HG02870 (cell line): ENCODE data around the gene A1BG.
A peak's percentile ranks its signal among the peaks of the same experiment; 100 is the strongest.
"Not testable (repeated sequence)": the region's sequence is repeated elsewhere in the genome, so short reads cannot be mapped to it uniquely, and the experiment has no call there.

ENCODE experiments used
- ATAC-seq: cut with Tn5 transposase; IDR thresholded peaks from one replicate; pipeline ENCODE4 v1.9.1; 2021; ENCODE audit warnings: mild to moderate bottlenecking, moderate library complexity; ENCODE audit not compliant: unreplicated experiment

A1BG gene

DNA sequence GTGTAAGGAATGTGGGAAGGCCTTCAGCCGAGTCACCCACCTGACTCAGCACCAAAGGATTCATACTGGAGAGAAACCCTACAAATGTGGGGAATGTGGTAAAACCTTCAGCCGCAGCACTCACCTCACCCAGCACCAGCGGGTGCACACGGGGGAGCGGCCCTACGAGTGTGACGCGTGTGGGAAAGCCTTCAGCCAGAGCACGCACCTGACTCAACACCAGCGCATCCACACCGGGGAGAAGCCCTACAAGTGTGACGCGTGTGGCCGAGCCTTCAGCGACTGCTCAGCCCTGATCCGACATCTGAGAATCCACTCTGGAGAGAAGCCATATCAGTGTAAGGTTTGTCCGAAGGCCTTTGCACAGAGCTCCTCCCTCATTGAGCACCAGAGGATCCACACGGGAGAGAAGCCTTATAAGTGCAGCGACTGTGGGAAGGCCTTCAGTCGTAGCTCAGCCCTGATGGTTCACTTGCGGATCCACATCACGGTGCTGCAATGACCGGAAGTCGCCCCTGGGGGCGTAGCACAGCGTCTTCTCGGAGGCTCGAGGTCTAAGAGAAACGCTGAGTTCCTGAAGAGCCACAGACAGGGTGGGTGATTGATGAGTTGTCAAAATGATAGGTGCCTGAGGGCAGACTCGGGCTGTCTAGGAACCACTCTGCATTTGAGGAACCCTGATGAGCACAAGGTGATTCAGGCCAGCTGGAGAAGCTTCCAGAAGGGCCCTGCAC lies 14.3 kb downstream of the A1BG start:
- no peak for ATAC-seq

DNA sequence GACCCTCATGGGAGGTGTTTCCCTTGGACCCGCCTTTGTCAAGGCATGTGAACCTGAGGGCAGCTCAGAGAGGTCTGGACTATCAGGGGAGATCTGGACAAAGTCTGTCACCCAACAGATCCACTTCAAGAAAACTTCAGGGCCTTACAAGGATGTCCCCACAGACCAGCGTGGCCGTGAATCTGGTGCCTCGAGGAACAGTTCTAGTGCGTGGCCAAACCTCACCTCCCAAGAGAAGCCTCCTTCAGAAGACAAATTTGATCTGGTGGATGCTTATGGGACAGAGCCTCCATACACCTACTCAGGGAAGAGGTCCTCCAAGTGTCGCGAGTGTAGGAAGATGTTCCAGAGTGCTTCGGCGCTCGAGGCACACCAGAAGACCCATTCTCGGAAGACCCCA lies 15.0 kb downstream of the A1BG start:
- ATAC-seq = no peak

DNA sequence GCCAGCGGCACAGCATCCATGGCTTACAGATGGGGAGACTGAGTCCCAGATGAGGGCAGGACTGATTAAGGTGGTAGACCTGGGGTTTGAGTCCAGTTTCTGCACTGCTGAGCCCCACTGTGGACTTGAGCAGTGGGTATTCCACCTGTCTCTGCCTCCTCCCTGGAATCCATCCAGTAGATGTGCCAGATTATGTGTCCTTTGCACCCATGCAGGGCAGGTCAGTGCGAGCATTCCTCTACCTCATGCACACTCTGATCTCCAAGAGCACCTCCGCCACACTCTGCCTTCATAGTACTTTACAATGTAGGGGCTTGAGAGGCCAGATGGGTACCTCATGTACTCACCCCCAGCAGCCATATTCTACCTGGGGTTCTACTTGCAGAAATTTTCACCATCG lies 16.5 kb downstream of the A1BG start:
- no peak for ATAC-seq

DNA sequence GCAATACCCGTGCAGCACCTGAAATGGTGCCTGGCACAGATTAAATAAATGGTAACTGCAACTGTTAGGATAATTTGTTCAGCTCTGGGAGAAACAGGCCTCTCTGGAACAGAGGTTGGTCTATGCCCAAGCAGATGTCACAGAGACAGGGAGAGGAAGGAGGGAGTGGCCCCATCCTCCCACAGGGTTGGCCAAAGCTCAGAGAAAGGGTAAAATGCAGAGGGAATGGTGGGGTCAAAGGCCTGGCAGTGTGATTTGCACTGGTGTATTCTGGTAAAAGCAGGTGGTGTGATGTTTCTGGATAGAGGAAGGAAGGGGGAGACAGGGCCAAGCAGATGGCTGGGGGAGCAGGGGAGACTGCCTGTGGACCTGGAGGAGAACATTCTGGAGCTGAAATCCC lies 17.1 kb downstream of the A1BG start:
- no peak for ATAC-seq

DNA sequence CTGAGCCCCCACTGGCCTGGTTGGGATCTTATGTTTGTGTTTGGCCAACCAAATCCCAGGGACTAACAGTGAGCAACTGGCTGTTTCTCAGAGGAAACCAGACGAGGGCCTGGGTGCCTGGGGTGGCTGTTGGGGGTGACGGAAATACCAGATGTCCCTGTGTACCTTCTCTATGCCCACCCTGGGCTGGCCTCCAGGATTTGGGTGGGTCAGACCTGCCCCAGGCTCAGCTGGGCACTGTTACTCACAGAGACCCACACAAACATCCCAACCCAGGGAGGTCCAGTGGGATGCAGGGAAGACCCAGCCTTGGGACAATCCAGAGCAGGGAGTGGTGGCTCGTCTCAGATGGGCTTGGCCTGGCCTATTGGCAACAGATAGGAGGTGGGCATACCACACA lies 17.7 kb downstream of the A1BG start:
- no peak for ATAC-seq

DNA sequence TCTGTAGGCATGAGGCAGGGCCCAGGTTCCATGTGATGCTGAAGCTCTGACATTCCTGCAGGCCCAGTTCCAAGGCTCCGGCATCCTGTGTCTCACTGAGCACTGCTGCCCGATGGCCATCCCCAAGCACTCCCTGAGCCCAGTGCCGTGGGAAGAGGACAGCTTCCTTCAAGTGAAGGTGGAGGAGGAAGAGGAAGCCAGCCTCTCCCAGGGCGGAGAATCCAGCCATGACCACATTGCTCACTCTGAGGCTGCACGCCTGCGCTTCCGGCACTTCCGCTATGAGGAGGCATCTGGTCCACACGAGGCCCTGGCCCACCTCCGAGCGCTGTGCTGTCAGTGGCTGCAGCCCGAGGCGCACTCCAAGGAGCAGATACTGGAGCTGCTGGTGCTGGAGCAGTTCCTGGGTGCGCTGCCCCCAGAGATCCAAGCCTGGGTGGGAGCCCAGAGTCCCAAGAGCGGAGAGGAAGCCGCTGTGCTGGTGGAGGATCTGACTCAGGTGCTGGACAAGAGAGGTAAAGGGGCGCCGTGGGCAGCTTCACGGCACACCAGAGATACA lies 18.5 kb downstream of the A1BG start:
- no peak for ATAC-seq

DNA sequence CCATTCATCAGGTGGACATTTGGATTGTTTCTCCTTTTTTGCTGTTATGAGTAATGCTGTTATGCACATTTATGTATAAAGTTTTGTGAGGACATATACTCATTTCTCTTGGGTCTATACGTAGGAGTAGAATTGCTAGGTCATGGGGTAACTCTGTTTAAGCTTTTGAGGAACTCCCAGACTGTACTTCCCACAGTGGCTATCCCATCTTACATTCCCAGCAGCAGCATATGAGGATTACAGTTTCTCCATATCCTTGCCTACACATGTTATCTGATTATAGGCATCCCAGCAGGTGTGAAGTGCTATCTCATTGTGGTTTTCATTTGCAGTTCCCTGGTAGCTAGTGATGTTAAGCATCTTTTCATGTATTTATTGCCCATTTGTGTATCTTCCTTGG lies 20.6 kb downstream of the A1BG start:
- no peak for ATAC-seq

DNA sequence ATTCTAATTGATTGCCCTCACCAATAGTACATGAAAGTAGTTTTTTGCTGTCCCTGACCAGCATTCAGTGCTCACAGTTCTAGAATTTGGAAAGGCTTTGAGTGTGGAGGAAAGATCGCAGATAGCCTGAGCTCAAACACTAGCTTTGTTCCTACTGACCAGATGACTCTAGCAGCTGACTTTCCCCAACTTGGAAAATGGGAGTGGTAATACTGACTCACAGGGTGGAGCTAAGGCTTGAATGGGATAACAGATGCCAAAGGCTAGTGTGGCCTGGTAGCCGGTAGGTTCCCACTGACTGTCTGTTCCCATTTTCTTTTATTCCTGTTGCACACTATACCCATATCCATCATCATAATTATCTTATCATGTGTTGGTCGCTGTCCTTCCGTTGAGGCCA lies 22.8 kb downstream of the A1BG start:
- no peak for ATAC-seq

DNA sequence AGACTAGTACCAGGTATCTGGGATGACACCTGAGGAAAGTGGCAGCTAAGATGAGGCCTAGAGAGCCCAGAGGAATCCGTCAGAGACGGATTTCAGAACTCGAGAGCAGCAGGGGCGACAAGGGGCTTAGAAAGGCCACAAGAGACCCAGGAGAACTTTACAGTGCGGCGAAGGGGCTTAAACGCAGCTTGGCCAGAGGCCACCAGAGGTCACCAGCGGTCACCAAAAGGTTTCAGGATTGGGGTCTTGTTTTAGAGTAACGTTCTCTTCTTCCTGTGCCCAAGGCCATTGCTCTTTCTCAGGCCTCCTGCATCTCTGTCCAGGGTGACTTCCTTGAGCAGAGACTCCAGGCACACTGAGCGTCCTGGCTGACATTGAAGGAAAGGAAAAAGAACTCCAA lies 24.3 kb downstream of the A1BG start:
- ATAC-seq = no peak

DNA sequence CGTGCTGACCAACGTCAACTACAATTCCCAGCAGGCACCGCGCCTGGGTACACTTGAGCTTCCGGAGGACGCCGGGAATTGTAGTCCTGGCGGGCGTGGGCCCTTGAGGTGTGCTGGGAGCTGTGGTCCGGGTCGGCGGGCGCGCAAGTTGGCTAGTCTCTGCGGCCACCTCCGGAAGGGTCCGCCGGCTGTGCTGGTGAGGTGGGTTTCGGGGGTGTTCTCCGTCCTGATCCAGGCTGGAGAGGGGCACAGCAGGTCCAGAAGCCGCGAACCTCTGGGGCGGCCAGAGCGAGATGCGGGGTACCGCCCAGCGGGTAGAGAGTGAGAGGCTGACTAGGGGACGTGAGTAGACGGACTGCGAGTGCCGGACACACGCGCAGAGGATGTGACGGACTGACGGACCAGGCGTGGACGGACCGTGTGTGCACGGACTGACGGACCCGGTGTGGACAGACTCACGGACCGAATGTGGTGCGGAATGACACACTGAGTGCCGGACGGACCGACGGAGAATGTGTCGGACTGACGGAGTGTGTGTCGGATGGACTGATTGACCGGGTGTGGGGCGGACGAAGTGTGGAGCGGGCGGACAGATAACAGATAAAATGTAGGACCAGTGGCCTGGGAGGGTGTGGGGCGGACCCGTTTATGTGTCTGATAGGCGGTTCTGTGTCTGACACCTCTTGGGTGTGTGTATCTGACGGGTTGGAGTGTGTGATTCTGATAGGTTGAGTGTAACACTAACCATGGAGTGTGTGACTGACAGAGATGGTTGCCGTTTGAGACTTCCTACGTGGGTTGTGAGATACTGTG lies 26.2 kb downstream of the A1BG start, which contains the start of gene ZSCAN22:
Gene ZSCAN22 (plus strand): TSS at position 81 of the 813 bp plus-strand sequence. CDS start 7,809 bp downstream, outside the sequence.
- peak; percentile 89 for ATAC-seq

DNA sequence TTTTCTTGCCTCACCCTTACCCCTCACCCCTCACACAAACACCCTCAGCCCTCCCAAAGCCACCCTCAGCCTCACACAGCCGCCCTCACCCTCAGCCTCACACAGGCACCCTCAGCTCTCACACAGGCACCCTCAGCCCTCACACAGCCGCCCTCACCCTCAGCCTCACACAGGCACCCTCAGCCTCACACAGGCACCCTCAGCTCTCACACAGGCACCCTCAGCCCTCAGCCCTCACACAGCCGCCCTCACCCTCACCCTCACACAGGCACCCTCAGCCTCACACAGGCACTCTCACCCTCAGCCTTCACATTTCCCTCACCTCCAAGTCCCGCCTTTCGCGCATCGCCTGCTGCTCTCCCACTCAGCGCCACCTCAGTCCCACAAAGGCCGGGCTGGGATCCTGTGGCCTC lies 26.8 kb downstream of the A1BG start:
- ATAC-seq = no peak

DNA sequence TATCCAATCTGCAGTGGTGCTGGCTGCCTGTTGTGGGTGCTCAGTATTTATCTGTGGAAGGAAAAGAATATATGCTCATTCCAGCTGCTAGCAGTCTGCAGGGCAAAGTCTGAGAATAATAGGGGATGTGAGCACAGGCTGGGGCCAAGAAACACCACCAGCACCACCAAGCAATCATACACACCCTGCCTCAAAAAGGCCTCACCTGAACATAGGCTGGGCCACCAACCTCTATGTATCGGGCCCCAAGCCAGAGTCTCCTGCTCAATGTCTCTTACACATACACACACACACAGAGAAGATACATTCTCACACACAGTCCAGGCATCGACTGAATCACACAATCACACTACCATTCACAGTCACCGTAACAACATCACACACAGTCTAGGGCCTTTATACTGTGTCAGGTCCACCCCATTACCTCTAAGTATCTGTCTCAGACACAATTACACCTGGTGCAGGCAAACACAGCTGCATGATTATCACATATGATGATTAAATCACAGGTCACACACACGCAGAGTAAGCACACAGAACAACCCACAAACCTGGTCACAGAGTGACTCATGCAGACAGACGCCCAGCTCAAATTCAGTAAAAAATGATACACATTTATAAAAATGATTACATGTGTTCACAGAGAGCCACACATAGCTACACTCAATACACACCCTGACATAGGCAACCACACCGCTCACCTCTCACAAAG lies 27.8 kb downstream of the A1BG start:
- ATAC-seq = no peak

DNA sequence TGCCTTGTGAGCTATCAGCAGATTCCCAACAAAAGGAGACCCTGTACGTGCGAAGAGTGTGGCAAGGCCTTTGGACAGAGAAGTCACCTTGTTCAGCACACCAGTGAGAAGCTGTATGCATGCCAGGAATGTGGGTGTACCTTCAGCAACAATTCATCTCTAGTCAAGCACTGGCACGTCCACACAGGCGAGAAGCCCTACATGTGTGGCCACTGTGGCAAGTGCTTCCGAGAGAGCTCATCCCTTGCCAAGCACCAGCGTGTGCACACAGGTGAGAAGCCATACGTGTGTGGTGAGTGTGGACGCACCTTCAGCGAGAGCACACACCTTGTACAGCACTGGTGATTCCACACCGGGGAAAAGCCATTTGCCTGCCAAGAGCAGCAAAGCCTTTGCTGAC lies 34.1 kb downstream of the A1BG start:
- no peak for ATAC-seq

DNA sequence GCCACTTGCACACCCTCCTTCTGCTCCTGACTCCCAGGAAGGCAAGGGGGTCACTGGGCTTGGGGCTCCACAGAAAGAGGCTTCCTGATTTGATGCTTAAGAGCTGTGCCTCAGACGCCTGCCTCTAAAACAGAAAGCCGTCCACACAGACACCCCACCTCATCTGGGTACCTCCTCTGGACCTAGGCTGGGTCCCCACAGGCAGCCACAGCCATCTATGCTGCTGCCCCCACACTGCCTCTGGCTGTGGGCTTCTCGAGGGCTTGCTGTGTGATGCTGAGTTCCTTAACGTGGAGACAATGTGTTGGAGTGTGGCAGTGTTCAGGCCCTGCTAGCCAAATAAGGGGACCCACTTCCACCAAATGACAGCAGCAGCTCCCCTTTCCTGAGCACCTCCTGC lies 35.0 kb downstream of the A1BG start:
- ATAC-seq = no peak

DNA sequence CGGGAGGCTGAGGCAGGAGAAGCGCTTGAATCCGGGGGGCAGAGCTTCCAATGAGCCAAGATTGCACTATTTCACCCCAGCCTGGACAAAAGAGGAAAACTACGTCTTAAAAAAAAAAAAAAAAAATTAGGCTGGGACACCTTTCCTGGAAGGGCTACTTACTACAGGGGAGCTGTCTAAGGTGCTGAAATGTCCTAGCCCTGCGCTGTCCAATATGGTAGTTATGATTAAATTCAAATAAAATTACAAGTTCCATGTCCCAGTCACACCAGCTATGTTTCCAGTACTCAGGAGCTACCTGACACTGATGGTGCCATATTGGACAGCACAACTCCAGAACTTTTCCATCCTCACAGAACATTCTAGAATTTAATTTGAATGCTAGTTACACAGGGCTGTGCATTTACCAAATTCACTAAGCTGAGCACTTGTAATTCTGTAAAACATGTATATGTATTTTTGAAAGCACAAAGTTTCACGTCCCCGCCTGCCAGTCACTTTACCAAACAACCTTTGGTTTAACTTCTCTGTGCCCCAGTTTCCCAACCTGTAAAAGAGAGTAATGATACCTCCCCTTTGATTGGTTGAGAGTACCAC lies 35.7 kb downstream of the A1BG start:
- no peak for ATAC-seq

DNA sequence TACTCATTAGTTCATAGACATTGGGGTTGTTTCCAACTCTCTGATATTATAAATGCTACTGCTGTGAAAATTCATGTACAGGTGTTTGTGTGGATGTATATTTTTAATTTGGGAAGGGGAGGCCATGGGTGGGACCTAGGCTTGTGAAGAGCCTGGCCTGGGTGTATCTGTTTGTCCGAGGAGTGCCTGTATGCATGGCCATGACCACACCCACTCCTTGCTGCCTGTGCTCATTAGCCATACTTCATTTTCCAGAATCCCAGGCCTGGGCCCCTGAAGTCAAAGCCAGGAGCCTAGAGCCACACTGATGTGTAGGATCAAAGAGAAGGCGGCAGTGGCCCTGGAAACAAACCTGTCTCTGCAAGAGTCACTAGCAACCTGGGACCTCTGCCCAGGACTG lies 37.7 kb downstream of the A1BG start:
- ATAC-seq = no peak

DNA sequence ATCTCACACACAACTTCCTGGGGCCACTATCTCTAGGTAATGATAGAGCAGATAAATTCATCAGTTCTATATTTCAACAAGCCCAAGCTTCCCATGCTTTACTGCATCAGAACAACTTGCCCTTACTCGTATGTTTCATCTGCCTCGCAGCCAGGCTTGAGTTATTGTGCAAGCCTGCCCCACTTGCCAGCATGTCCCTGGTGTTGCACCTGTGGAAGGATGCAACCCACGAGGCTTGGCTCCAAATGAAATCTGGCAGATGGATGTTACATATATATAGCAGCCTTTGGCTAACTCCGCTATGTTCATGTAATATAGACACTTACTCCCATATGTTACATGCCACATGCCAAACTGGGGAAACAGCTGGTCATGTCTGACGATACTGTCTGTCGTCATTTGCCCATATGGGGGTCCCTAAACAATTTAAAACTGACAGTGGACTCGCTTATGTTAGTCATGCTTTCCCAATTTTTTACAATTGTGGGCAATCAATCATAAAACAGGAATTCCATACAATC lies 41.9 kb downstream of the A1BG start:
- ATAC-seq = no peak

DNA sequence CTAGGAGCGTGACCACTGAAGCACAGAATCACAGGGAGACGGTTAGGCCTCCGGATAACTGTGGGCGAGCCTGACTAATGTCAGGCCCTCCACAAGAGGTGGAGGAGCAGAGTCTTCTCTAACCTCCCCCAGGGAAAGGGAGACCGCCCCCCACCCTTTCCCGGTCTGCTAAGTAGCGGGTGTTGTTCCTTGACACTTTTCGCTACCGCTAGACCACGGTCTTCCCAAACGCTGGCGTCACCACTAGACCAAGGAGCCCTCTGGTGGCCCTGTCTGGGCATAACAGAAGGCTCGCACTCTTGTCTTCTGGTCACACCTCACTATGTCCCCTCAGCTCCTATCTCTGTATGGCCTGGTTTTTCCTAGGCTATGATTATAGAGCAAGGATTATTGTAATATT lies 42.6 kb downstream of the A1BG start:
- ATAC-seq = not testable (repeated sequence)

DNA sequence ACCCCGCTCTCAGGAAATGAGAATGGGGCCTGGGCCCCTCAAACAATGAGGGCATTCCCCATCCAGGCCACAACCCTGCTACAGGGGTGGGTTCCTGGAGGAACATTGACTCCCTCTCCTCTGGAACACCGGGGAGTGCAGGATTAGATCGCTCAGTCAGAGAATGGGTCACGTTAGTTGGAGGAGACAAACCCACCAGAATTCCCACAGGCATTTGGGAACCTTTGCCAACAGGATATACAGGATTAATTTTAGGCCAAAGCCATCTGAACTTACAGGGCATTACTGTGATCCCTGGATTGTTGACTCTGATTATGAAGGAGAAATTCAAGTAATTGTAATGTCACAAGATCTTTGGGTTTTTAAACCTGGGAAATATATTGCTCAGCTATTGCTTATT lies 45.6 kb downstream of the A1BG start:
- no peak for ATAC-seq

DNA sequence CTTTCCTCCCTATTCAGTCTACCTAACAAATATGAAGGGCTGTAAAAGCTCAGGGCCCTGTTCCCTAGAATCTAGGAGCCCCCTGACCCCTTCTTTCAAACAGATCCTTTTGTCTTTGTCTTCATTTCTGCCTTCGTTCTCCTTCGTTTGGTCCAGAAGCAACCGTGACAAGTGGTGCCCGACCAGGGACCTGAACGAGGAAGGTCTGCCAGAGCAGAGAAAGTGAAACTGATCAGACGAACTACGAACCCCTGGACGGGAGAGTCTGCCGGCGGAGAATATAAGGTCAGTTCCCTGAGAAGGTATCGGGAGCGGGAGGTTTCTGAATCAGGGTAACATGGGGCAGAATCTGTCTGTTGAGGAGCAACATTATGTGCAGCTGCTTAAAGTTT lies 47.4 kb downstream of the A1BG start:
- no peak for ATAC-seq
